ENCODE data around the gene GALK1. TPM values are rescaled to one million over a fixed set of nuclear protein-coding genes. Genes with fewer than 3 reads are reported as not detected.

Gene GALK1
- total and polyA plus RNA-seq, 2 of the 13 experiments (the other 11 are each of a cell fraction or from before 2014, with no cell fraction given): 59.9 to 93.6 TPM

- Histone ChIP-seq H3K79me2 (ENCODE audit: insufficient read depth, low read length) (no peaks in the 10 kb centered on the region), H3K9me3 (ENCODE audit: low read length) (no peaks in the 10 kb centered on the region), H3K9ac (ENCODE audit: insufficient read depth, low read depth, low read length) (0 out of 2 replicates have a peak overlapping the region, but pooled peaks have one; percentile 19), H3K4me1 (ENCODE audit: insufficient read depth, low read length) (peaks cover 32% of the 10 kb centered on the region), H3K4me2 (ENCODE audit: low read depth, low read length) (peak overlapping the region; percentile 98), H3K36me3 (replicated peaks in 1 of 2; ENCODE audit: control insufficient read depth in 1 of 2, insufficient read depth in 2 of 2, low read length in 2 of 2) (no peaks in the 10 kb centered on the region), H3K27ac (ENCODE audit: extremely low read length, insufficient read depth, low read length) (no peak overlapping the region), H3K27me3 (ENCODE audit: control insufficient read depth in 1 of 2, insufficient read depth in 2 of 2, low read length in 2 of 2) (peaks cover 8 to 44% of the 10 kb centered on the region in 2 experiments; a peak in 3 of 5 replicates), H3K4me3 (replicated peaks in 1 of 3; ENCODE audit: insufficient read depth in 1 of 3, low read depth in 2 of 3, low read length in 3 of 3) (peak overlapping the region; percentile 43 to 87 (median 72); a peak in 5 of 6 replicates), H4K20me1 (ENCODE audit: insufficient read depth, low read length) (no peaks in the 10 kb centered on the region), H2AFZ (ENCODE audit: low read length) (no peak overlapping the region)
- intact Hi-C loops (cut with micrococcal nuclease; ENCODE audit: unreplicated experiment) (no loop called here), in situ Hi-C loops (cut with HindIII; ENCODE audit: extremely low pct_ligation_motif_present, low pct_unique_long_range_greater_than_20kb) (no loop called here)
- no peak for DNase-seq (ENCODE audit: low spot score)
- ChIA-PET CTCF (ENCODE audit: low intra/inter-chr PET ratio, low total read pairs) (no interaction called here), POLR2A (interaction anchor here (0.7 to 1.9 kb wide), 9 partner anchors 8 to 110 kb away, joined by 3 to 7 read pairs (median 4); partner anchors contain the start of genes GALK1, RECQL5 and SAP30BP)
- peak; percentile 76 for ATAC-seq
- FAIRE-seq: no peak
- 33% methylated on average over 2 of the region's 33 CpGs for WGBS (ENCODE audit: low lambda C conversion rate)
- no TSS peak for BruUV-seq (replicated peaks)
- 0 out of 2 replicates have a peak, but pooled peaks have one; percentile 16 for TF ChIP-seq AHR (CRISPR knock-in tag; IDR thresholded peaks at IDR 0.05)
- no peak for TF ChIP-seq ZFP62 (CRISPR knock-in tag; IDR thresholded peaks at IDR 0.05)
- no peak for TF ChIP-seq ZNF609 (CRISPR knock-in tag; IDR thresholded peaks at IDR 0.05; ENCODE audit: borderline replicate concordance)
- TF ChIP-seq SNAPC2 (CRISPR knock-in tag; IDR thresholded peaks at IDR 0.05): no peak
- no peak for TF ChIP-seq ZNF687 (CRISPR knock-in tag; IDR thresholded peaks at IDR 0.05)
- 0 out of 2 replicates have a peak, but pooled peaks have one; percentile 24 for TF ChIP-seq HIVEP1 (CRISPR knock-in tag; IDR thresholded peaks at IDR 0.05)
- 0 out of 2 replicates have a peak, but pooled peaks have one; percentile 31 for TF ChIP-seq ESRRA (CRISPR knock-in tag; IDR thresholded peaks at IDR 0.05; ENCODE audit: low read depth)
- no peak for TF ChIP-seq GATAD2A (CRISPR knock-in tag; IDR thresholded peaks at IDR 0.05)
- no peak for TF ChIP-seq ZNF724P (CRISPR knock-in tag; IDR thresholded peaks at IDR 0.05; ENCODE audit: borderline replicate concordance)
- 0 out of 2 replicates have a peak, but pooled peaks have one; percentile 41 for TF ChIP-seq E2F5 (CRISPR knock-in tag; conservative IDR thresholded peaks at IDR 0.05)
Measured at GRCh38 chr17:75721463-75722011, 43.5 kb downstream of the GALK1 start.

Measured in HepG2 (cell line).